HUES6 (cell line): ENCODE data around the gene CCBE1.
"Not testable (repeated sequence)": the region's sequence is repeated elsewhere in the genome, so short reads cannot be mapped to it uniquely, and the experiment has no call there.

Experiments used
- H3K27ac ChIP-seq: 2 replicates; pipeline ENCODE4 v1.7.0; 2013; ENCODE audit warnings: low read depth, mild to moderate bottlenecking, low read length, inconsistent platforms
- H3K27me3 ChIP-seq: 2 replicates; pipeline ENCODE4 v1.6.1; 2013; ENCODE audit warnings: low read length; ENCODE audit not compliant: control insufficient read depth, insufficient read depth
- H3K36me3 ChIP-seq: 2 replicates; pipeline ENCODE4 v1.6.1; 2013; ENCODE audit warnings: low read length; ENCODE audit not compliant: control insufficient read depth, insufficient read depth
- H3K4me1 ChIP-seq: 2 replicates; pipeline ENCODE4 v1.6.1; 2013; ENCODE audit warnings: low read length; ENCODE audit not compliant: control insufficient read depth, insufficient read depth
- H3K4me3 ChIP-seq: 2 replicates; pipeline ENCODE4 v1.5.1; 2013; ENCODE audit warnings: low read depth, low read length
- H3K9ac ChIP-seq: one replicate; pipeline ENCODE4 v1.6.1; 2013; ENCODE audit warnings: mild to moderate bottlenecking, low read length
- H3K9me3 ChIP-seq: 2 replicates; pipeline ENCODE4 v1.6.1; 2013; ENCODE audit warnings: low read depth, low read length; ENCODE audit not compliant: control insufficient read depth, insufficient read depth

CCBE1 gene

GRCh38 chr18:59697236-59697932 lies at the start of gene CCBE1:
Gene CCBE1, minus strand, starts transcription at chr18:59697423.
- peaks cover 60% of the 10 kb centered on the region for H3K27me3 ChIP-seq
- peak within 1 kb of the TSS; percentile 74 for H3K9ac ChIP-seq
- no peaks in the 10 kb centered on the region for H3K9me3 ChIP-seq
- H3K27ac ChIP-seq = no peak within 1 kb of the TSS
- peak within 1 kb of the TSS; percentile 85 for H3K4me3 ChIP-seq
- peaks cover 24% of the 10 kb centered on the region for H3K4me1 ChIP-seq
- no peaks in the 10 kb centered on the region for H3K36me3 ChIP-seq

DNA sequence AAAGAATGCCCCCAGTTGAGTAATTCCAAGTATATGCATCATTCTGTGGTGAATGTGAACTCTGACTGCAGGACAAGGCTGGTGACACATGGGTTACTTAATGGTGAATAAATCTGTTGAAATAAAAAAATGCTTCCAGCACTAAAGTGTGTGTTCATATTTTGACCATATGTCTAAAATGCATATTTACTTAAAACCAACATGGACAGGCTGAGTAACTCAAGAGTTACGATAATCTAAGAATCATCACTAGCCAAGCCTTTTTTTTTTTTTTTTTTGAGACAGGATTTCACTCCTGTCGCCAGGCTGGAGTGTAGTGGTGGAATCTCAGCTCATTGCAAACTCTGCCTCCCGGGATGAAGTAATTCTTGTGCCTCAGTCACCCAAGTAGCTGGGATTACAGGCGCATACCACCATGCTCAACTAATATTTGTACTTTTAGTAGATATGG lies 47.1 kb upstream of the CCBE1 start:
- Histone ChIP-seq H3K4me1 (no peaks in the 10 kb centered on the region), H3K4me3 (no peak overlapping the region), H3K36me3 (no peaks in the 10 kb centered on the region), H3K9ac (no peak overlapping the region), H3K27ac (no peak overlapping the region), H3K9me3 (no peaks in the 10 kb centered on the region), H3K27me3 (no peaks in the 10 kb centered on the region)

DNA sequence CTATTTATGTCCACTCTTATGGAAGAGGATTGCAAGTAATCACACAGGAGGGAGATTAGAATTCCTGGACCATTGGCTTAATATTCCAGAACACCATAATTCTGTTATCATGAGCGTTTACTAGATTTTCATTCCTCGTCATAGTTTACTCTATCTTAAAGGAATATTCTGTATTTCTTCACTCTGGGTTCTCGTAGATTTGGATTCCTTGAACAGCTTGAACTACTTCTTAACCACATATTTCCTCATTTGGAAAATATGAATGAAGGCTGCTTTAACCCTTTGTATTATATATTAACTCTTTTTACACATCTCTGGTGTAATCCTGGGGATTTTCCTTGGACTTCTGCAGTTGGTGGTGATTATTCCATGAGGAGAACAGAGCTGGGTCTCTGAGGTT lies 46.3 kb upstream of the CCBE1 start:
- Histone ChIP-seq H3K9ac (no peak overlapping the region), H3K9me3 (0 out of 2 replicates have a peak, but pooled peaks cover 2% of the 10 kb centered on the region), H3K36me3 (no peaks in the 10 kb centered on the region), H3K4me1 (no peaks in the 10 kb centered on the region), H3K4me3 (no peak overlapping the region), H3K27me3 (no peaks in the 10 kb centered on the region), H3K27ac (no peak overlapping the region)

DNA sequence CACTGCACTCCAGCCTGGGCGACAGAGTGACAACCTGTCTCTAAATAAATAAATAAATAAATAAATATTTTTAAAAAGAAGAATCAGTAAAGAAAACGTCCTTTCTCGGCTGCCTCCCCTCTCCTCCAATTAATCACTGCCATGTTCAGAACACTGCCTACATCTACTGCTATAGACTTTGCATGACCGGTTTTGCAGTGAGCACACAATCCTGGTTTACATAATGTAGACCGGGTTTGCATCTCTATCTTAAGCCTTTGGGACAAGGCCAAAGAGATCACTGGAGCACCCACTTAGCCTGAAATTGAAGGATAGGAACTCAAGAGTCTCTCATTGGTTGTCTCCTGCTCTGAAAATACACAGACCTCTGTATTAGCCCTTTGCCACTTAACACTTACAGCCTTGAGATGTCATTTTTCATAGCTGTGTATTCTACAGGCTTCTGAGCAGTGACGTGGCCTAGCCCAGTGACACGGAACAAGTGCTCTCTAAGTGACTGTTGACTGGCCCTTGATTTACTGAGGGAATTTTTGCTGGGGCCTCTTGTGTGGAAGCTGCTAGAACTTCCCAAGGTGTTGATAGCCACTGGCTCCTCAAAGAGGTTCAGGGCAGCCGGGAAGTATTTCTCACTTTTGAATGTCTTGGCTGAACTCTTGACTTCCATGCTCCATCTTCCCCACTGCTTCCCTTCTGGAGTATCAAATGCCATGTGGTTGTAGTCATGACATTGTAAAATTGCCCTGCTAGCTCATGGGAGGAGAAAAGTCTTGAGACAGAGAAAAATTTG lies 45.3 kb upstream of the CCBE1 start:
- Histone ChIP-seq H3K36me3 (no peaks in the 10 kb centered on the region), H3K27me3 (no peaks in the 10 kb centered on the region), H3K4me1 (no peaks in the 10 kb centered on the region), H3K9me3 (0 out of 2 replicates have a peak, but pooled peaks cover 2% of the 10 kb centered on the region), H3K4me3 (no peak overlapping the region), H3K9ac (no peak overlapping the region), H3K27ac (no peak overlapping the region)

GRCh38 chr18:59740141-59740540 lies 42.9 kb upstream of the CCBE1 start:
- H3K4me3 ChIP-seq = no peak overlapping the region
- no peak overlapping the region for H3K27ac ChIP-seq
- 0 out of 2 replicates have a peak, but pooled peaks cover 2% of the 10 kb centered on the region for H3K9me3 ChIP-seq
- no peaks in the 10 kb centered on the region for H3K4me1 ChIP-seq
- no peaks in the 10 kb centered on the region for H3K27me3 ChIP-seq
- H3K36me3 ChIP-seq = no peaks in the 10 kb centered on the region
- no peak overlapping the region for H3K9ac ChIP-seq

DNA sequence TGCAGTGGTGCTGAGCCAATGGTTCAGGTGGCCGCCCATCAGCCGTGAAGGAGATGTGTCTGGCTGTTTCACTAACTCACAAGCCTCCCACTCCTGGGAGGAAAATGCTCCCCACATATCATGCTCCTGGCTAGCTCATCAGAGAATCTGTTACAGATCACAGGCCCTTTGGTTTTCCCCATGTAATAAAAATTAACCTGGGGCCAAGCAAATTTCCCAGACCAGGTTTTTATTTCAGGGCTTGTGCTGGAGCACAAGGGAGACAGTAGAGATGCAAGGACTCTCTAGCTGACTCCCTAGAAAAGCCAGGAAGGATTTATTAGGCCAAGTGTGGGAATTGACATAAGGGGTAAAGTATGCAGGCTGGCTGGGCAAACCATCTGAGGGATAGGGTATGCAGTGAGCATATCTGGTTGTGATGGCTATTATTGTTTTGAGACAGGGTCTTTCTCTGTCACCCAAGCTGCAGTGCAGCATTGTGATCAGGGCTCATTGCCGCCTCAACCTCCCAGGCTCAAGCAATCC lies 40.6 kb upstream of the CCBE1 start:
- Histone ChIP-seq H3K4me3 (no peak overlapping the region), H3K4me1 (no peaks in the 10 kb centered on the region), H3K36me3 (no peaks in the 10 kb centered on the region)

DNA sequence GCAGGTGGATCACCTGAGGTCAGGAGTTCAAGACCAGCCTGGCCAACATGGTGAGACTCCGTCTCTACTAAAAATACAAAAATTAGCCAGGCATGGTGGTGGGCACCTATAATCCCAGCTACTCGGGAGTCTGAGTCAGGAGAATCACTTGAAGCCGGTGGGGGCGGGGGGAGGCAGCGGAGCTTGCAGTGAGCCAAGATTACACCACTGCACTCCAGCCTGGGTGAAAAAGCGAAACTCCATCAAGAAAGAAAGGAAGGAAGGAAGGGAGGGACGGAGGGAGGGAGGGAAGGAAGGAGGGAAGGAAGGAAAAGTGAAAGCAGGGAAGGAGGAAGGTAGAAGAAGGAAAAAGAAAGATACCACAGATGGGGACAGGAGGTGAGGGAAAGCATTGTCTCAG lies 40.1 kb upstream of the CCBE1 start:
- H3K36me3 ChIP-seq, H3K9ac ChIP-seq, H3K4me3 ChIP-seq, H3K4me1 ChIP-seq, H3K27ac ChIP-seq, H3K9me3 ChIP-seq, H3K27me3 ChIP-seq: not testable (repeated sequence)

More for the DNA sequence above, 40.6 kb upstream of the CCBE1 start:
- no peak overlapping the region for H3K27ac ChIP-seq
- no peak overlapping the region for H3K9ac ChIP-seq
- H3K9me3 ChIP-seq = 0 out of 2 replicates have a peak, but pooled peaks cover 2% of the 10 kb centered on the region
- H3K27me3 ChIP-seq = no peaks in the 10 kb centered on the region

DNA sequence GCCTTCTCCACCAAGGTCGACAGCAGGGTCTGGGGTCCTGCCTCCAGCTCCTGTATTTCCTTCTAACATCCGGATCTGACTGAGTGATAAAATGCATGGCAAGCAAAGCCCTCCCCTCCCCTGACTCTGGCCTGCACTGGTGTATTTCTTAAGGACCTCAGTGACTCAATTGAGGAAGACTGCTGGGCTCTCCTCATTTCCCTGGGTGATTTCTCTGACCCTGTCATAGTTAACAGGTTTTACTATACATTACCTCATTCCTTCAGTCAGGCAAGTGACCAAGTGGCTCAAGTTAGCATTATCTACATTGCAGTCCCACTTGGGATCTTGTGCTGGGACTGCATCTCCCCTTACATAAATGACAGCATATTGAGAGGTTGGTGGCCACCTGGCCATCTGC lies 38.8 kb upstream of the CCBE1 start:
- Histone ChIP-seq H3K9me3 (0 out of 2 replicates have a peak, but pooled peaks cover 2% of the 10 kb centered on the region), H3K27ac (no peak overlapping the region), H3K9ac (no peak overlapping the region), H3K27me3 (no peaks in the 10 kb centered on the region), H3K4me1 (no peaks in the 10 kb centered on the region), H3K36me3 (no peaks in the 10 kb centered on the region), H3K4me3 (no peak overlapping the region)

DNA sequence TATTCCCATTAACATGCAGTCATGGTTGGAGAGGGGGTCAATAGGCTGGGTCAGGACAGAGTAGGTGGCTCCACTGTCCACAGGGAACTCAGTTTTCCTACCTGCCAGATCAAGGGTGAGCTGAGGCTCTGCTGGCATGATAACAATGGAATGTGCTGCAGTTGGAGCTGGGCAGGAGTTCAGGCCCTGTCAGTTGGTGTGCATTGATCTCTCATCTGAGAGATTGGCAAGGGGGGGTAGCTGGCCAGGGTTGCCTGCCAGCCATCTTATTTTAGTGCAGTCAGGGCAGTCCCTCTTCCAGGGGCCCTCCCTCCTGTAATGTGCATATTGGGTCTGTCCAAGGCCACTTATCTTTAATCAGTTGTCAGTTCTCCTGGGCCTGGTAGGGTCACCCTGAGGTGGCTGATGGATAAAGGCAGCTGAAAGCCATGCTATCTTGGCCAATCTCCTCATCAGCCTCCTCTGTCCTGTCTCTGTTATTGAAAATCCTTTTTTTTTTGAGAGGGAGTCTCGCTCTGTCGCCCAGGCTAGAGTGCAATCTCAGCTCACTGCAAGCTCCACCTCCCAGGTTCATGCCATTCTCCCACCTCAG lies 38.1 kb upstream of the CCBE1 start:
- Histone ChIP-seq H3K27me3 (no peaks in the 10 kb centered on the region), H3K4me1 (no peaks in the 10 kb centered on the region), H3K9ac (no peak overlapping the region), H3K4me3 (no peak overlapping the region), H3K9me3 (0 out of 2 replicates have a peak, but pooled peaks cover 2% of the 10 kb centered on the region), H3K27ac (no peak overlapping the region), H3K36me3 (no peaks in the 10 kb centered on the region)

DNA sequence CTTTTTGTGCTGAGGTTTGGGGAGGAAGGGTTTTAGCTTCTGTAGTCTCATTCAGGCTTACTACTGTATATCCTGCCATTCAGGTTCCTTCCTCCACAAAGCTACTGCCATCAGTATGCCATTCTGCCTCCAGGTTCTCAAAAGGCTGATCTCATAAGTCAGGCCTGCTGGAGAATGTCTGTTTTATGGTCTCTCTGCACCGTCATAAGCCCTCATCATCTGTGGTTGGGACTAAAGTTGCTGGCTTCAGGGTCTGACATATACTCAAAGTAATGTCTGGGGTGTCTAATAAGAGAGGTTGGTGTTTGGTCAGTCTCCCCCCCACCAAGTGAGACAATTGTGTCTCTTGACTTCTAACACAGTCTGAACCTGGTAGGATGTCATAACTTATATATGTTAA lies 36.2 kb upstream of the CCBE1 start:
- Histone ChIP-seq H3K4me3 (no peak overlapping the region), H3K9me3 (no peaks in the 10 kb centered on the region), H3K27me3 (no peaks in the 10 kb centered on the region), H3K27ac (no peak overlapping the region), H3K36me3 (no peaks in the 10 kb centered on the region), H3K9ac (no peak overlapping the region), H3K4me1 (no peaks in the 10 kb centered on the region)

GRCh38 chr18:59730896-59731295 lies 33.7 kb upstream of the CCBE1 start:
- Histone ChIP-seq H3K27ac (no peak overlapping the region), H3K36me3 (no peaks in the 10 kb centered on the region), H3K9me3 (no peaks in the 10 kb centered on the region)

More at GRCh38 chr18:59730896-59731295, 33.7 kb upstream of the CCBE1 start:
- Histone ChIP-seq H3K9ac (no peak overlapping the region), H3K4me3 (no peak overlapping the region), H3K4me1 (no peaks in the 10 kb centered on the region), H3K27me3 (no peaks in the 10 kb centered on the region)
